Dermis microvascular lymphatic vessel endothelial cell (primary cell): ENCODE measurements around the gene DSCAML1. TPM values are rescaled to one million over a fixed set of nuclear protein-coding genes. Genes with fewer than 3 reads are reported as not detected.

Experiments used
- DNase-seq, 2 donors: peaks; one replicate each; pipeline versions ENCODE4 v3.0.0 to v3.0.0-alpha.2; 2010; ENCODE audit warnings: low read depth in 2 of 2
- total RNA-seq: library from RNA; depleted of rRNA; stranded (reverse); fragments of >200 nt; gene quantifications from 2 replicates; pipeline ENCODE4 v1.2.1, GENCODE V29; 2014

DSCAML1 gene
- total RNA-seq, result not detected in 2 replicates

GRCh38 chr11:117796872-117797529, at the start of gene DSCAML1:
Gene DSCAML1, minus strand, starts transcription at chr11:117797216. Its CDS starts 137 bp downstream, at chr11:117797079.
- no peak for DNase-seq

GRCh38 chr11:117843666-117844484, 46.9 kb upstream of the DSCAML1 start:
- peak; percentile 50 to 67 for DNase-seq

GRCh38 chr11:117842131-117842941, 45.3 kb upstream of the DSCAML1 start:
- DNase-seq, result no peak

- no peak for DNase-seq
These were observed 44.6 kb upstream of the DSCAML1 start for GRCh38 chr11:117841551-117842031.

- DNase-seq, result no peak
These were observed 44.0 kb upstream of the DSCAML1 start for GRCh38 chr11:117840881-117841550.

GRCh38 chr11:117839936-117840813, 43.2 kb upstream of the DSCAML1 start:
- no peak for DNase-seq

- DNase-seq, result no peak
These were observed 42.4 kb upstream of the DSCAML1 start for GRCh38 chr11:117839380-117839881.

- no peak for DNase-seq
These were observed 41.9 kb upstream of the DSCAML1 start for GRCh38 chr11:117838901-117839300.

GRCh38 chr11:117837791-117838190, 40.8 kb upstream of the DSCAML1 start:
- no peak for DNase-seq

- DNase-seq, result no peak
These were observed 40.2 kb upstream of the DSCAML1 start for GRCh38 chr11:117837070-117837776.

- no peak for DNase-seq
These were observed 39.3 kb upstream of the DSCAML1 start for GRCh38 chr11:117836077-117836960.

GRCh38 chr11:117835576-117835975, 38.6 kb upstream of the DSCAML1 start:
- DNase-seq, result no peak

- no peak for DNase-seq
These were observed 37.9 kb upstream of the DSCAML1 start for GRCh38 chr11:117834838-117835443.

- no peak for DNase-seq
These were observed 37.2 kb upstream of the DSCAML1 start for GRCh38 chr11:117834068-117834810.

GRCh38 chr11:117833401-117833891, 36.4 kb upstream of the DSCAML1 start:
- DNase-seq, result no peak

GRCh38 chr11:117832511-117832910, 35.5 kb upstream of the DSCAML1 start:
- no peak for DNase-seq
